PC-9 (cell line): ENCODE results near the gene LAPTM5. TPM values are rescaled to one million over a fixed set of nuclear protein-coding genes. Genes with fewer than 3 reads are reported as not detected.

Experiments
- BruUV-seq: library from RNA; stranded (reverse); fragments of 400-500 nt; replicated peaks from 2 replicates; lab custom pipeline; 2021; lab: Mats Ljungman, UMichigan
- CTCF ChIA-PET: fragments of 300-600 bp; sonication (Branson Sonifier 250); formaldehyde crosslinking; loops from one replicate; lab custom pipeline; 2022; ENCODE audit warnings: antibody characterized with exemption; lab: Charles Lee
- POLR2A ChIA-PET: fragments of 300-600 bp; sonication (Branson Sonifier 250); formaldehyde crosslinking; loops from one replicate; lab custom pipeline; 2022; ENCODE audit warnings: antibody characterized with exemption; ENCODE audit not compliant: unreplicated experiment; lab: Charles Lee
- DNase-seq, 2 experiments: peaks; one replicate each; pipeline versions ENCODE4 v3.0.0 to v3.0.0-alpha.2; 2015 to 2022; ENCODE audit warnings: mixed read lengths in 1 of 2
- H2AFZ ChIP-seq: fragments of 200-600 bp; sonication (generic); 2 replicates; pipeline ENCODE4 v1.8.1; 2017; ENCODE audit warnings: antibody characterized with exemption
- H3F3A ChIP-seq: fragments of 200-600 bp; sonication (generic); 2 replicates; pipeline ENCODE4 v1.8.1; 2017; ENCODE audit warnings: antibody characterized with exemption, mild to moderate bottlenecking, low read depth; ENCODE audit not compliant: insufficient read depth
- H3K27ac ChIP-seq: fragments of 200-600 bp; sonication (generic); 2 replicates; pipeline ENCODE4 v1.6.1; 2016; ENCODE audit warnings: mixed run types
- H3K27me3 ChIP-seq: fragments of 200-600 bp; sonication (generic); 2 replicates; pipeline ENCODE4 v1.6.1; 2016; ENCODE audit warnings: low read depth, mixed run types; ENCODE audit not compliant: insufficient read depth
- H3K36me3 ChIP-seq: fragments of 200-600 bp; sonication (generic); 2 replicates; pipeline ENCODE4 v1.6.1; 2016; ENCODE audit warnings: low read depth, mixed run types
- H3K4me1 ChIP-seq: fragments of 200-600 bp; sonication (generic); replicated peaks from 2 replicates; pipeline ENCODE4 v1.6.1; 2016; ENCODE audit warnings: mixed run types; ENCODE audit not compliant: insufficient read depth
- H3K4me2 ChIP-seq: fragments of 200-600 bp; sonication (generic); 2 replicates; pipeline ENCODE4 v1.6.1; 2017; ENCODE audit warnings: mixed run types
- H3K4me3 ChIP-seq: fragments of 200-600 bp; sonication (generic); 2 replicates; pipeline ENCODE4 v1.6.1; 2016; ENCODE audit warnings: mixed run types
- H3K79me2 ChIP-seq: fragments of 200-600 bp; sonication (generic); 2 replicates; pipeline ENCODE4 v1.6.1; 2017; ENCODE audit warnings: low read depth, mixed run types
- H3K9me2 ChIP-seq: fragments of 200-600 bp; sonication (generic); 2 replicates; pipeline ENCODE4 v1.8.1; 2017; ENCODE audit warnings: mild to moderate bottlenecking; ENCODE audit not compliant: insufficient read depth
- H3K9me3 ChIP-seq: fragments of 200-600 bp; sonication (generic); 2 replicates; pipeline ENCODE4 v1.8.1; 2016; ENCODE audit warnings: low read depth; ENCODE audit not compliant: insufficient read depth
- H4K20me1 ChIP-seq: fragments of 200-600 bp; sonication (generic); 2 replicates; pipeline ENCODE4 v1.8.1; 2017; ENCODE audit not compliant: insufficient read depth
- CTCF ChIP-seq: fragments of 200-600 bp; sonication (generic); conservative IDR thresholded peaks from 2 replicates; pipeline ENCODE4 v1.6.1; 2017; ENCODE audit warnings: mixed run types, antibody characterized with exemption, mild to moderate bottlenecking, moderate library complexity
- EZH2 ChIP-seq: fragments of 200-600 bp; sonication (generic); IDR thresholded peaks from 2 replicates; pipeline ENCODE4 v1.8.0; 2017; ENCODE audit warnings: antibody characterized with exemption, low read depth
- intact Hi-C: fragments of 100-400 bp; cut with micrococcal nuclease; formaldehyde crosslinking; loops from one replicate; pipeline ENCODE4 v1.10.0; 2022; ENCODE audit not compliant: unreplicated experiment
- total RNA-seq: library from RNA; stranded (reverse); gene quantifications from 2 replicates; pipeline ENCODE4 v1.2.3, GENCODE V29; 2021

LAPTM5 gene
- total RNA-seq, 1 experiment from 2014 or later: 5.0 TPM

- no TSS peak for BruUV-seq
- Histone ChIP-seq H3K4me1 (peaks cover 12% of the 10 kb centered on the region), H3K9me2 (no peaks in the 10 kb centered on the region), H3K36me3 (no peaks in the 10 kb centered on the region), H4K20me1 (no peaks in the 10 kb centered on the region), H3K4me3 (no peak overlapping the region), H3F3A (peaks cover 3% of the 10 kb centered on the region; the same call in 1 of the 2 replicates), H3K27ac (no peak overlapping the region), H2AFZ (no peak overlapping the region), H3K4me2 (no peak overlapping the region), H3K9me3 (no peaks in the 10 kb centered on the region), H3K79me2 (no peaks in the 10 kb centered on the region), H3K27me3 (no peaks in the 10 kb centered on the region)
- intact Hi-C loops: loop anchor here (10.0 kb wide), 1 partner anchor 168 kb away; no protein-coding TSS in a partner anchor
- TF ChIP-seq CTCF (no peak), EZH2 (no peak)
- POLR2A ChIA-PET: no interaction called here
- CTCF ChIA-PET: no interaction called here
- DNase-seq: no peak
Observed at GRCh38 chr1:30692948-30693301, 64.6 kb downstream of the LAPTM5 start.

- no peak for TF ChIP-seq EZH2
- TF ChIP-seq CTCF: no peak
- Histone ChIP-seq H3K27ac (no peak overlapping the region), H3K36me3 (no peaks in the 10 kb centered on the region), H3K4me1 (peaks cover 12% of the 10 kb centered on the region), H3K27me3 (no peaks in the 10 kb centered on the region), H2AFZ (no peak overlapping the region), H3K9me3 (no peaks in the 10 kb centered on the region), H3K4me2 (no peak overlapping the region), H3K9me2 (no peaks in the 10 kb centered on the region), H3K79me2 (no peaks in the 10 kb centered on the region), H3F3A (peaks cover 3% of the 10 kb centered on the region; the same call in 1 of the 2 replicates), H3K4me3 (no peak overlapping the region), H4K20me1 (no peaks in the 10 kb centered on the region)
- CTCF ChIA-PET: no interaction called here
- POLR2A ChIA-PET: no interaction called here
- DNase-seq: no peak
- intact Hi-C loops: loop anchor here (10.0 kb wide), 1 partner anchor 168 kb away; no protein-coding TSS in a partner anchor
- no TSS peak for BruUV-seq
Observed at GRCh38 chr1:30692201-30692947, 65.2 kb downstream of the LAPTM5 start.

- CTCF ChIA-PET: no interaction called here
- H3F3A ChIP-seq: peaks cover 3% of the 10 kb centered on the region; the same call in 1 of the 2 replicates
- no peaks in the 10 kb centered on the region for H4K20me1 ChIP-seq
- no peak overlapping the region for H3K4me2 ChIP-seq
- no TSS peak for BruUV-seq
- POLR2A ChIA-PET: no interaction called here
- no peak for TF ChIP-seq CTCF
- H3K4me1 ChIP-seq: peaks cover 12% of the 10 kb centered on the region
- no peaks in the 10 kb centered on the region for H3K9me3 ChIP-seq
- intact Hi-C loops: loop anchor here (10.0 kb wide), 1 partner anchor 167 kb away; no protein-coding TSS in a partner anchor
- no peaks in the 10 kb centered on the region for H3K36me3 ChIP-seq
- H3K27me3 ChIP-seq: no peaks in the 10 kb centered on the region
- DNase-seq: no peak
- no peaks in the 10 kb centered on the region for H3K9me2 ChIP-seq
- H2AFZ ChIP-seq: no peak overlapping the region
- no peak overlapping the region for H3K27ac ChIP-seq
- H3K4me3 ChIP-seq: no peak overlapping the region
- no peaks in the 10 kb centered on the region for H3K79me2 ChIP-seq
Observed at GRCh38 chr1:30691480-30691879, 66.1 kb downstream of the LAPTM5 start.
